Muscle layer of duodenum (tissue), 2 donors: ENCODE results near the gene WDFY3.
"Not testable (repeated sequence)": the region's sequence is repeated elsewhere in the genome, so short reads cannot be mapped to it uniquely, and the experiment has no call there.

Experiments
- H3K27ac ChIP-seq: one replicate; pipeline ENCODE4 v1.7.0; 2013; ENCODE audit warnings: mild to moderate bottlenecking, low read length
- H3K27me3 ChIP-seq: one replicate; pipeline ENCODE4 v1.7.0; 2013; ENCODE audit warnings: low read depth, mild to moderate bottlenecking, control low read depth, low read length
- H3K36me3 ChIP-seq, 2 donors: one replicate each; pipeline ENCODE4 v1.7.0; 2013; ENCODE audit warnings: low read length in 2 of 2, control low read depth in 1 of 2, mild to moderate bottlenecking in 1 of 2; ENCODE audit not compliant: insufficient read depth in 2 of 2, control insufficient read depth in 1 of 2
- H3K4me1 ChIP-seq, 2 donors: one replicate each; pipeline ENCODE4 v1.7.0; 2013; ENCODE audit warnings: low read length in 2 of 2, mild to moderate bottlenecking in 2 of 2, control low read depth in 1 of 2, moderate library complexity in 1 of 2; ENCODE audit not compliant: insufficient read depth in 2 of 2, control insufficient read depth in 1 of 2
- H3K4me3 ChIP-seq, 2 donors: one replicate each; pipeline ENCODE4 v1.7.0; 2013; ENCODE audit warnings: low read length in 2 of 2, low read depth in 1 of 2, mild to moderate bottlenecking in 1 of 2
- H3K9me3 ChIP-seq, 2 donors: one replicate each; pipeline ENCODE4 v1.7.0; 2013; ENCODE audit warnings: low read length in 2 of 2, control low read depth in 1 of 2, mild to moderate bottlenecking in 1 of 2; ENCODE audit not compliant: control insufficient read depth in 1 of 2
- donor health status: healthy.

Gene WDFY3

GRCh38 chr4:84849051-84849640, 117.3 kb downstream of the WDFY3 start:
- Histone ChIP-seq H3K27ac (no peak overlapping the region), H3K4me1 (no peaks in the 10 kb centered on the region), H3K36me3 (peaks cover 15 to 27% of the 10 kb centered on the region in 2 donors), H3K27me3 (no peaks in the 10 kb centered on the region), H3K4me3 (no peak overlapping the region), H3K9me3 (no peaks in the 10 kb centered on the region)

GRCh38 chr4:84848432-84848831, 118.1 kb downstream of the WDFY3 start:
- no peak overlapping the region for H3K27ac ChIP-seq

GRCh38 chr4:84847978-84848377, 118.5 kb downstream of the WDFY3 start:
- H3K4me1 ChIP-seq = no peaks in the 10 kb centered on the region
- no peak overlapping the region for H3K27ac ChIP-seq
- H3K36me3 ChIP-seq = peaks cover 15 to 27% of the 10 kb centered on the region in 2 donors
- no peaks in the 10 kb centered on the region for H3K9me3 ChIP-seq
- no peak overlapping the region for H3K4me3 ChIP-seq
- H3K27me3 ChIP-seq = no peaks in the 10 kb centered on the region

More at GRCh38 chr4:84848432-84848831, 118.1 kb downstream of the WDFY3 start:
- no peaks in the 10 kb centered on the region for H3K27me3 ChIP-seq
- H3K9me3 ChIP-seq = no peaks in the 10 kb centered on the region
- peaks cover 15 to 27% of the 10 kb centered on the region in 2 donors for H3K36me3 ChIP-seq
- H3K4me3 ChIP-seq = no peak overlapping the region
- no peaks in the 10 kb centered on the region for H3K4me1 ChIP-seq

- Histone ChIP-seq H3K27ac (no peak overlapping the region), H3K9me3 (no peaks in the 10 kb centered on the region), H3K4me3 (no peak overlapping the region), H3K36me3 (peaks cover 15 to 27% of the 10 kb centered on the region in 2 donors), H3K27me3 (no peaks in the 10 kb centered on the region), H3K4me1 (no peaks in the 10 kb centered on the region)
Measured at GRCh38 chr4:84846985-84847384, 119.5 kb downstream of the WDFY3 start.

- no peaks in the 10 kb centered on the region for H3K27me3 ChIP-seq
- H3K9me3 ChIP-seq = no peaks in the 10 kb centered on the region
- H3K36me3 ChIP-seq = peaks cover 6 to 14% of the 10 kb centered on the region in 2 donors
- no peak overlapping the region for H3K4me3 ChIP-seq
- no peaks in the 10 kb centered on the region for H3K4me1 ChIP-seq
- no peak overlapping the region for H3K27ac ChIP-seq
Measured at GRCh38 chr4:84841435-84841834, 125.1 kb downstream of the WDFY3 start.

- no peaks in the 10 kb centered on the region for H3K4me1 ChIP-seq
- no peak overlapping the region for H3K27ac ChIP-seq
- no peaks in the 10 kb centered on the region for H3K9me3 ChIP-seq
- no peak overlapping the region for H3K4me3 ChIP-seq
- peaks cover 0 to 14% of the 10 kb centered on the region in 2 donors for H3K36me3 ChIP-seq
- no peaks in the 10 kb centered on the region for H3K27me3 ChIP-seq
Measured at GRCh38 chr4:84837751-84838150, 128.7 kb downstream of the WDFY3 start.

- H3K4me3 ChIP-seq, H3K27me3 ChIP-seq, H3K4me1 ChIP-seq, H3K27ac ChIP-seq, H3K9me3 ChIP-seq: not testable (repeated sequence)
- H3K36me3 ChIP-seq = peaks cover 15 to 17% of the 10 kb centered on the region in 2 donors
Measured at GRCh38 chr4:84829633-84830032, 136.9 kb downstream of the WDFY3 start.

- H3K36me3 ChIP-seq = peaks cover 12 to 17% of the 10 kb centered on the region in 2 donors
- H3K9me3 ChIP-seq = no peaks in the 10 kb centered on the region
- H3K27ac ChIP-seq = no peak overlapping the region
Measured at GRCh38 chr4:84826681-84827080, 139.8 kb downstream of the WDFY3 start.

GRCh38 chr4:84825701-84826341, 140.7 kb downstream of the WDFY3 start:
- Histone ChIP-seq H3K9me3 (no peaks in the 10 kb centered on the region), H3K4me3 (no peak overlapping the region), H3K4me1 (no peaks in the 10 kb centered on the region), H3K27me3 (no peaks in the 10 kb centered on the region), H3K36me3 (peaks cover 11 to 21% of the 10 kb centered on the region in 2 donors), H3K27ac (no peak overlapping the region)

More at GRCh38 chr4:84826681-84827080, 139.8 kb downstream of the WDFY3 start:
- Histone ChIP-seq H3K27me3 (no peaks in the 10 kb centered on the region), H3K4me1 (no peaks in the 10 kb centered on the region), H3K4me3 (no peak overlapping the region)

GRCh38 chr4:84821064-84821463, 145.4 kb downstream of the WDFY3 start:
- H3K27me3 ChIP-seq = no peaks in the 10 kb centered on the region
- no peak overlapping the region for H3K4me3 ChIP-seq
- no peaks in the 10 kb centered on the region for H3K9me3 ChIP-seq
- no peak overlapping the region for H3K27ac ChIP-seq
- peaks cover 19 to 24% of the 10 kb centered on the region in 2 donors for H3K36me3 ChIP-seq
- no peaks in the 10 kb centered on the region for H3K4me1 ChIP-seq

GRCh38 chr4:84814094-84814750, 152.3 kb downstream of the WDFY3 start:
- Histone ChIP-seq H3K36me3 (peaks cover 8 to 23% of the 10 kb centered on the region in 2 donors), H3K4me1 (peaks cover 0 to 3% of the 10 kb centered on the region in 2 donors), H3K4me3 (no peak overlapping the region), H3K27me3 (no peaks in the 10 kb centered on the region), H3K27ac (no peak overlapping the region), H3K9me3 (no peaks in the 10 kb centered on the region)
